ENCODE measurements around the gene CNPY3.

DNA sequence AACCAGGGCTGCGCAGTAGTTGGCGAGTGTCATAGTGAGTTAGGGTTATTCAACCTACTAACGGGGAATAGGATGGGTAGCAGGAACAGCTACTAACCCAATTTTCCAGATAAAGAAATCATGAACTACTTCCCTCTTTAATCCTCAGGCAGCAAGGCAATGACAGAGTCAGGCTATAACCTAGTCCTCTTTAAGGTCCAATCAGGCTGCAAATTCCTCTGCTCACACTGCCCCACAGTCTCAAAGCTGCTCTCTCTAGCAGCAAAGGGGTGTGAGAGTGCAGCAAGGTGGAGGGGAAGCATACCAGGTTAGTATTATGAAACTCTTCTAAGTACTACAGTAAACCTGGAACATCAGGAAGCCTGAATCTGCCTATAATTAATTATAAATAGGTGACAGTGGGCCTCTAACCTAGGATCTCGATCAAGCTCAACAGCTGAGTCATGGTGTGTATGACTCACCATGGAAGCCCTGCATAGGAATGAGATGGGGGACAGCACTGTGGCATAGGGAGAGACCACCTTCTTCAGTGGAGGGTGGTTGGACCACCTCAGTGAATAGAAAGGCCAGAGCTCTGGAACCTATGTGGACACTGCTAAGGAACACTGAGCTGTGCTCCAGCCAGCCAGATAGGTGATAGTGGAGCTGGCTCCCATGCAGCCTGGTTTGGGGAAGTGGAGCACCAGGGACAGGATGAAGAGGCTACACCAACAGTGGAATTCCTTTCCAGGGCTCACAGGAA, 41.8 kb downstream of the CNPY3 start:
- TF ChIP-seq, protein P1, sequence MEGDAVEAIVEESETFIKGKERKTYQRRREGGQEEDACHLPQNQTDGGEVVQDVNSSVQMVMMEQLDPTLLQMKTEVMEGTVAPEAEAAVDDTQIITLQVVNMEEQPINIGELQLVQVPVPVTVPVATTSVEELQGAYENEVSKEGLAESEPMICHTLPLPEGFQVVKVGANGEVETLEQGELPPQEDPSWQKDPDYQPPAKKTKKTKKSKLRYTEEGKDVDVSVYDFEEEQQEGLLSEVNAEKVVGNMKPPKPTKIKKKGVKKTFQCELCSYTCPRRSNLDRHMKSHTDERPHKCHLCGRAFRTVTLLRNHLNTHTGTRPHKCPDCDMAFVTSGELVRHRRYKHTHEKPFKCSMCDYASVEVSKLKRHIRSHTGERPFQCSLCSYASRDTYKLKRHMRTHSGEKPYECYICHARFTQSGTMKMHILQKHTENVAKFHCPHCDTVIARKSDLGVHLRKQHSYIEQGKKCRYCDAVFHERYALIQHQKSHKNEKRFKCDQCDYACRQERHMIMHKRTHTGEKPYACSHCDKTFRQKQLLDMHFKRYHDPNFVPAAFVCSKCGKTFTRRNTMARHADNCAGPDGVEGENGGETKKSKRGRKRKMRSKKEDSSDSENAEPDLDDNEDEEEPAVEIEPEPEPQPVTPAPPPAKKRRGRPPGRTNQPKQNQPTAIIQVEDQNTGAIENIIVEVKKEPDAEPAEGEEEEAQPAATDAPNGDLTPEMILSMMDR (IDR thresholded peaks at IDR 0.05), result no peak
- TF ChIP-seq POLR2A (IDR thresholded peaks at IDR 0.05), result no peak

Data from thyroid gland (tissue), 4 donors.